Fibroblast of lung (primary cell): Measurements from ENCODE around the gene GRM8. TPM values are rescaled to one million over a fixed set of nuclear protein-coding genes. Genes with fewer than 3 reads are reported as not detected.

Source experiments
- DNase-seq, 2 donors: peaks; one replicate each; pipeline versions ENCODE4 v3.0.0 to v3.0.0-alpha.2; 2010; ENCODE audit warnings: low read depth in 2 of 2
- H2AFZ ChIP-seq: 2 replicates; pipeline ENCODE4 v1.5.1; 2012; ENCODE audit warnings: low read length, control low read depth, inconsistent platforms
- H3K27ac ChIP-seq: 2 replicates; pipeline ENCODE4 v1.5.1; 2011; ENCODE audit warnings: low read length, control low read depth; ENCODE audit not compliant: insufficient read depth
- H3K27me3 ChIP-seq: 2 replicates; pipeline ENCODE4 v1.5.1; 2011; ENCODE audit warnings: mild to moderate bottlenecking, low read length; ENCODE audit not compliant: control insufficient read depth, insufficient read depth
- H3K36me3 ChIP-seq: 2 replicates; pipeline ENCODE4 v1.5.1; 2011; ENCODE audit warnings: low read length; ENCODE audit not compliant: control insufficient read depth, insufficient read depth
- H3K4me1 ChIP-seq: 2 replicates; pipeline ENCODE4 v1.5.1; 2011; ENCODE audit warnings: low read length; ENCODE audit not compliant: control insufficient read depth, insufficient read depth; ENCODE audit errors: extremely low read depth
- H3K4me2 ChIP-seq: 2 replicates; pipeline ENCODE4 v1.5.1; 2011; ENCODE audit warnings: low read length, control low read depth; ENCODE audit not compliant: insufficient read depth; ENCODE audit errors: extremely low read depth
- H3K4me3 ChIP-seq, 4 experiments: fragments of 200-600 bp in 1 of 4; sonication (generic) in 1 of 4; replicated peaks in 1 of 4; 2 replicates each; pipeline ENCODE4 v1.5.1; 2011 to 2016; ENCODE audit warnings: low read length in 4 of 4, low read depth in 3 of 4, mild to moderate bottlenecking in 3 of 4, control low read depth in 2 of 4, inconsistent platforms in 1 of 4, mixed read lengths in 1 of 4; ENCODE audit not compliant: insufficient read depth in 1 of 4; ENCODE audit errors: control extremely low read depth in 1 of 4
- H3K79me2 ChIP-seq: 2 replicates; pipeline ENCODE4 v1.5.1; 2012; ENCODE audit warnings: mild to moderate bottlenecking, low read length, inconsistent platforms; ENCODE audit not compliant: control insufficient read depth, insufficient read depth
- H3K9ac ChIP-seq: 2 replicates; pipeline ENCODE4 v1.5.1; 2011; ENCODE audit warnings: mild to moderate bottlenecking, low read length, control low read depth; ENCODE audit not compliant: insufficient read depth
- H3K9me3 ChIP-seq: 2 replicates; pipeline ENCODE4 v1.5.1; 2012; ENCODE audit warnings: low read depth, low read length; ENCODE audit not compliant: control insufficient read depth, insufficient read depth
- H4K20me1 ChIP-seq: 2 replicates; pipeline ENCODE4 v1.5.1; 2011; ENCODE audit warnings: low read length; ENCODE audit not compliant: control insufficient read depth, insufficient read depth; ENCODE audit errors: extremely low read depth
- CTCF ChIP-seq, 2 donors: IDR thresholded peaks in 1 of 2; conservative IDR thresholded peaks in 1 of 2; 1 replicate in 1 of 2; 2 replicates in 1 of 2; pipeline ENCODE4 v1.5.1; 2011 to 2012; ENCODE audit warnings: low read length in 2 of 2, control low read depth in 1 of 2, inconsistent platforms in 1 of 2, low read depth in 1 of 2, mild to moderate bottlenecking in 1 of 2
- EZH2 ChIP-seq: IDR thresholded peaks from 2 replicates; pipeline ENCODE4 v1.5.1; 2012; ENCODE audit warnings: low read length, control low read depth, mild to moderate bottlenecking; ENCODE audit errors: missing control alignments
- polyA plus RNA-seq, 2 donors: library from polyadenylated mRNA; depleted of rRNA in 1 of 2; stranded (reverse) in 1 of 2; unstranded in 1 of 2; fragments of >200 nt; gene quantifications; 2 replicates each; pipeline ENCODE4 v1.2.1, GENCODE V29; 2011 to 2012; ENCODE audit warnings: missing spikeins in 1 of 2
- total RNA-seq: library from RNA; depleted of rRNA; stranded (reverse); fragments of >200 nt; gene quantifications from 2 replicates; pipeline ENCODE4 v1.2.1, GENCODE V29; 2014

Gene GRM8
- total and polyA plus RNA-seq, 2 donors (not counting 1 experiment from before 2014, with no cell fraction given) = not detected

- H3K4me1 ChIP-seq = no peaks in the 10 kb centered on the region
- H3K4me3 ChIP-seq = no peak overlapping the region
- H3K36me3 ChIP-seq = no peaks in the 10 kb centered on the region
- H3K27me3 ChIP-seq = no peaks in the 10 kb centered on the region
- no peak overlapping the region for H3K4me2 ChIP-seq
- no peak overlapping the region for H3K9ac ChIP-seq
- H3K79me2 ChIP-seq = no peaks in the 10 kb centered on the region
- H3K27ac ChIP-seq = no peak overlapping the region
- DNase-seq = no peak
- H2AFZ ChIP-seq = no peak overlapping the region
- H4K20me1 ChIP-seq = no peaks in the 10 kb centered on the region
- no peak for TF ChIP-seq EZH2
- no peak for TF ChIP-seq CTCF (conservative IDR thresholded peaks at IDR 0.05 in 1 of 2, IDR thresholded peaks at IDR 0.05 in 1 of 2; ENCODE audit: low read depth in 1 of 2, low read length in 2 of 2)
- no peaks in the 10 kb centered on the region for H3K9me3 ChIP-seq
Observed at GRCh38 chr7:127194571-127194970, 58.2 kb downstream of the GRM8 start.

- no peak for TF ChIP-seq CTCF (conservative IDR thresholded peaks at IDR 0.05 in 1 of 2, IDR thresholded peaks at IDR 0.05 in 1 of 2; ENCODE audit: low read depth in 1 of 2, low read length in 2 of 2)
- no peak for TF ChIP-seq EZH2
- no peak overlapping the region for H3K4me3 ChIP-seq
- H3K36me3 ChIP-seq = no peaks in the 10 kb centered on the region
- H3K9ac ChIP-seq = no peak overlapping the region
- no peak overlapping the region for H2AFZ ChIP-seq
- DNase-seq = no peak
- no peaks in the 10 kb centered on the region for H3K27me3 ChIP-seq
- no peak overlapping the region for H3K4me2 ChIP-seq
- no peaks in the 10 kb centered on the region for H4K20me1 ChIP-seq
- no peaks in the 10 kb centered on the region for H3K79me2 ChIP-seq
- no peak overlapping the region for H3K27ac ChIP-seq
- H3K9me3 ChIP-seq = no peaks in the 10 kb centered on the region
- H3K4me1 ChIP-seq = no peaks in the 10 kb centered on the region
Observed at GRCh38 chr7:127189886-127190285, 62.9 kb downstream of the GRM8 start.

- TF ChIP-seq CTCF (conservative IDR thresholded peaks at IDR 0.05 in 1 of 2, IDR thresholded peaks at IDR 0.05 in 1 of 2; ENCODE audit: low read depth in 1 of 2, low read length in 2 of 2) = no peak
- TF ChIP-seq EZH2 = no peak
- Histone ChIP-seq H3K27me3 (no peaks in the 10 kb centered on the region), H3K9me3 (no peaks in the 10 kb centered on the region), H4K20me1 (no peaks in the 10 kb centered on the region), H3K36me3 (no peaks in the 10 kb centered on the region), H3K27ac (no peak overlapping the region), H3K4me1 (no peaks in the 10 kb centered on the region), H3K9ac (no peak overlapping the region), H3K4me3 (no peak overlapping the region), H3K4me2 (no peak overlapping the region), H2AFZ (no peak overlapping the region), H3K79me2 (no peaks in the 10 kb centered on the region)
- no peak for DNase-seq
Observed at GRCh38 chr7:127189074-127189473, 63.7 kb downstream of the GRM8 start.
